Stimulated activated CD4-positive, alpha-beta T cell treated with anti-CD3 and anti-CD28 coated beads, Interleukin-15, amount 100 ng/mL, for 48 hours (primary cell): ENCODE measurements around the gene TRAPPC2L.
"Not testable (repeated sequence)": the region's sequence is repeated elsewhere in the genome, so short reads cannot be mapped to it uniquely, and the experiment has no call there.

ENCODE experiments used
- DNase-seq, 2 donors: peaks; one replicate each; pipeline ENCODE4 v3.0.0-alpha.2; 2020; ENCODE audit warnings: low read depth in 2 of 2

Gene TRAPPC2L

DNA sequence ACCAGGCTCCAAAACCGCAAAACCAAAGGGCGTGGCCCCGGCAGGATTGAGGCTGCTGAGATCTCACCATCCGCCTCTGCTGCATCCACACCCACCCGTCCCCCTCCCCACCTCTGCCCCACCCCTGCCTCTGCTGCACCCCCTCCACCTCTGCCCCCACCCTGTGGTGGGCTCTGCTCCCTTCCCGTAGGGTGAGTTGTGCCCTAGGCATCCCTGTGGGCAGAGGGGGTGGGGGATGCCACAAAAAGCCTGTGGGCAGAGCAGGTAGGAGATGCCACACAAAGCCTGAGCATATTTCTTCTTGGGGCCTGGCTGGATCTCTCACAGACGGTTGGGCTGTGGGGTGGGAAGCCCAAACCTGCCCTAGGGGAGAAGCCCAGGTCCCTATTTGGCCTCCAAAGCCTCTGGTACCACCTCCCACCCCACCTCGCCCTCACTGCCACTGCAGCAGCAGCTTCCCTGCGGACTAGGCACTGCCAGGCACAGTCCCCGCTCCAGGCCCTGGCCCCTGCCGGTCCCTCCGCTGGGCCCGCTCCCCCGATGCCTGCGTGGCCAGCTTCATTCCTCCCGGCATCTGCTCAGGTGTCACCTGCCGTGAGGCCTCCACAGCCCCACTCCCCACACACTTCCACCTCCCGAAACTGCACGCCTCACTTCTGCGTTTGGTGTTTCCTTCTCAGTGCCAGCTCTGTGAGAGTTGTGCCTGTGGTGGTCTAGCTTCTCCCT lies 20.8 kb downstream of the TRAPPC2L start:
- DNase-seq, result no peak

GRCh38 chr16:88878356-88878755 lies 21.4 kb downstream of the TRAPPC2L start:
- no peak for DNase-seq

DNA sequence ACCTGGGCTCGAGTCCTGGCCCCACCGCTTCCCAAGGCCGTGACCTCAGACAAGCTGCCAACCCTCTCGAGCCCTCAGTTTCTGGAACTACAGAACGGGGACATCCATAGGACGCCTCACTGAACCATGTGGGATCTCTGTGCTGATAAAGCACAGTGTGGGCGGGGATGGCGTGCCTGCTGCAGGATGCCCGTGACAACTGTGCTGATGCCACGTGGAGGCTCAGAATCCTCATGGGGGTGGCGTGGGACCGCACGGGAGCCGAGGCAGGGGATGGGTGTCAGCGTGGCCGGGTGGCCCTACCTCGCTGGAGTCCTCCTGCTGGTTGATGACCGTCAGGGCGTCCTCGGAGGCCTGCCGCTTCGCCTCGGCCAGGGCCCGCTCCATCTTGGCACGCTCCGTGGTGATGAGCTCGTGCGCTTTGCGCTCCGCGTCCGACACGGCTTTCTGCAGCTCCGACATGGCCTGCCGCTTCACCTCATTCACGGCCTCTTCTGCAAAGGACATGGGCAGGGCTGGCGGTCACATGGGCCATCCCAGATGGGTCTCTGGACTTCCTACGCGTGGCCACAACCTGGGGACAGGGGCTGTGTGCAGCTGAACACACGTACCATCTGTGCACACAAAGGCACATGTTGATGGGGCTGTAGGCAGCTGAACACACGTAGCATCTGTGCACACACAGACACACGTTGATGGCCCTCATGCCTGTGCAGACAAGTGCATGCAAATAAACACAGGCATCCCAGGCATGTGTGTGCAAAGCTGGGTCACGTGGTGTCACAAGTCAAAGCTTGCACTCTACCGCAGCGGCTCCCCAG lies 22.2 kb downstream of the TRAPPC2L start:
- DNase-seq, result no peak

DNA sequence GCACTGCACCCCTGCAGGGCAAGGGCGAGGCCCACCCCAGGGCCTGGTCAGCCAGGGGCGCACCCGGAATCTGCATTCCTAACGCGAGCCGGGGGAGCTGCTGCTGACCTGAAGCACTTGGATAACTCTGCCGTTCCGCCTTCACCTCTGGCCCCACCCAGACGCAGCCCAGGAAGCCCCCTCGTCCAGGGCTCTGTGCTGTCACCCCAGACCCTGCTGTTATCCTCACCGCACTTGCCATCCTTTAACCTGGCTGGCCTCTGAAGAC lies 22.8 kb downstream of the TRAPPC2L start:
- DNase-seq, result no peak

DNA sequence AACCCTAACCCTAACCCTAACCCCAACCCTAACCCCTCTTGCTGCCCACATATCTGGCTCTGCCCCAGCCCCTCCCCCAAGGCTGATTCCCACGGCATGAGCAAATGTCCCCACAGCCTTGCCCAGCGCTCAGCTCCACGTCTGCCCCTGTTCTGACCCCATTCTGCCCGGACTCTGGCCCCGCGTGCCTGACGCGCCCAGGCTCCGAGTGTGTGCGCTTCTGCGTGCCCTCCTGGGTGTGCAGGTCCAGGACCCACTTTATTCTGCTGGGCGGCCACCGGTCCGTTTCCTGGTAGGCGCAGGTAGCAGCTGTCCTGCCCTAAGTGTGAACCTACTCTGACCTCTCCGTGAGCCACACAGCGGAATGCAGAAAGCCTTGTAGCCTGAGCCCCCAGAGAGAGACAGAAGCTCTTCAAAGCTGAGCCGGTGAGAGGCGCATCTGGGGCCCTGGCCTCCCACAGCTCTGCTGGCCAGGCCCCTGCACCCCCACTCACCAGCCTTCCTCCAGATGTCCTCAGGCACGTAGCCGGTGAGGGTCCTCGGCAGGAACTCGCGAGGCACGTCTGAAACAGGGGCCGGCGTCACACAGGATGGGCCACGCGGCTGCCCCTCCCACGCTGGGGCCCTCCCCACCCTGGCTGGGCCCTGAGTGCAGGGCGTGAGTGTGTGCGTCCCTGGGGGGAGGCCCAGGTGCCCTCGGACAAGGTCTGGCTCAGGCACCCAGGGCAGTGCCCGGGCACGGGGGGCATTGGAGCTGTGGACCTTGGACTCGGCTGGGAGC lies 23.5 kb downstream of the TRAPPC2L start:
- DNase-seq, result no peak

DNA sequence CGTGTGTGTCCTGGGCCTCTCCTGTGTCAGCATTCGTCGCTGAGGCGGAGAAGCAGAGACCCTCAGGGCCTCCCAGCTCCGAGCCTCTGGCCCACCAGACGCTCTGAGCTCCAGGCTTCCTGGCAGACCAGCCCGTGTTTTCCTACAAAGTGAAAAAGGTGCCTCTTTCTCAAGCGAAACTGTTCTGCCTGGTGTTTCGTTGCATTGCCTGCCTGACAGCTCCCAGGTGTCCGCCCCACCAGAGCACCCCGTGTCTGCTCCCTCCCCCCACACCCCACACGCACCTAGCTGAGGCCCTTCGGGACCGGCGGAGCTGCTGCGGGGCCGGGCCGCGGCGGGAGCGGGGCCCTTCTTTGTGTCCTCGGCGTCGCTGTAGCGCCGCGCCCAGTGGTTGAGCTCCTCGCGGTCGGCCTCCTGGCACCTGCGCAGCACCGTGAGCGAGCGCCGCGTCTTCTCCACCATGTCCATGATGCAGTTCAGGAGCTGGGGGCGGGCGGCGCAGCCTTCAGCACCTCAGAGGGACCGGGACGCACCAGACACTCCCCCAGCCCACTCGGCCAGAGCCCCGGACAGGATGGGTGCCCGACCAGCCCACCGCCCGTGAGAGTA lies 24.2 kb downstream of the TRAPPC2L start:
- no peak for DNase-seq

DNA sequence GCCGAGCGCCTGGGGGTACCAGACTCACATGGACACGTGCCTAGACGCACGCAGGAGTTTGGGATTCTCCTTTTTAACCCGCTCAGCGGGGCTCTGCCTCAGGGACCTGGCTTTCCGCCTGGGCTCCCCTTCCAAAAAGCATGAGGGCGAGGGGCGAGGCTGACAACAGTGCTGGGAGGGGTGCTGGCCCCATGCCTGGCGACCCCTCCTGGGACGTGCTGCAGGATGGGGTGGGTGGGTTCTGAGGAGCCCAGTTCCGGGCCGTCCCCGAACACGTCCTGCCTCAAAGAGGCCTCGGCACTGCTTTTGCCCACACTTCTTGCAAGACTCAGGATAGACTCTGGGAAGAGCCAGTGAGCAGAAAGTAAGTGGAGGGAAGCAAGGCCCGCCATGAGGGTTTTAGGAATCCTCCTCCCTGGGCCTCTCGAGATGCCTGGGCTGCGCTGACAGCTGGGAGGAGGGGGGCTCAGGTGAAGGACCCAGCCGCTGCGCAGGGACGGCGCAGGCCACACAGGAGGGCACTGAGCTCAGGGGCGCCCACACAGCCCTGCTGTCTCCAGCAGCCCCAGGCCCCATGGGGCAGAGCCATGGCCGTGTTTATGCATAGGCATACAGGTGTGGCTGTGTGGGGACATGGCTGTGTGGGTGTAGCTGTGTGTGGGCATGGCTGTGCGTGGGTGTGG lies 24.9 kb downstream of the TRAPPC2L start:
- no peak for DNase-seq

DNA sequence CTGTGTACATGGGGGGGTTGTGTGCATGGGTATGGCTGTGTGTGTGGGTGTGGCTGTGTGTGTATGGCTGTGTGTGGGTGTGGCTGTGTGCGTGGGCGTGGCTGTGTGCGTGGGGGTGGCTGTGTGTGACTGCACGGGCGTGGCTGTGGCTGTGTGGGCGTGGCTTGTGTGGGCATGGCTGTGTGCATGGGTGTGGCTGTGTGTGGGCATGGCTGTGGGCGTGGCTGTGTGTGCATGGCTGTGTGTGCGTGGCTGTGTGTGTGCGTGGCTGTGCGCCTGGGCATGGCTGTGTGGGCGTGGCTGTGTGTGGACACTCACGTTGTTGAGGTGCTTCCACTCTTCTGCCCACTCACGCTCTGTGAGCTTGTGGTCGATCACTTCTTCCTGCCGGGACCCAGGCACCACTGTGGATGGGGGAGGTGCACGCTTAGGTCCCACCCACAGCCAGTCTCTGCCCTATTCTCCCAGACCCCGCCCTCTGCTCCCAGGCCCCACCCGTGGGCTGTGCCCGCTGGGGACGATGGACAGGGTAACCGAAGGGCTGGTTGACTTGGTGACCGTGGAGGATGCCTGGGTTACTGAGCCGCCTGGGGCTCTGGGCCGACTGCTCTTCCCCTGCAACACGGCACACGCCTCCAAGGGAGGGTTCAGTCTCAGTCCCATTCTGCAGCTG lies 25.6 kb downstream of the TRAPPC2L start:
- no peak for DNase-seq

DNA sequence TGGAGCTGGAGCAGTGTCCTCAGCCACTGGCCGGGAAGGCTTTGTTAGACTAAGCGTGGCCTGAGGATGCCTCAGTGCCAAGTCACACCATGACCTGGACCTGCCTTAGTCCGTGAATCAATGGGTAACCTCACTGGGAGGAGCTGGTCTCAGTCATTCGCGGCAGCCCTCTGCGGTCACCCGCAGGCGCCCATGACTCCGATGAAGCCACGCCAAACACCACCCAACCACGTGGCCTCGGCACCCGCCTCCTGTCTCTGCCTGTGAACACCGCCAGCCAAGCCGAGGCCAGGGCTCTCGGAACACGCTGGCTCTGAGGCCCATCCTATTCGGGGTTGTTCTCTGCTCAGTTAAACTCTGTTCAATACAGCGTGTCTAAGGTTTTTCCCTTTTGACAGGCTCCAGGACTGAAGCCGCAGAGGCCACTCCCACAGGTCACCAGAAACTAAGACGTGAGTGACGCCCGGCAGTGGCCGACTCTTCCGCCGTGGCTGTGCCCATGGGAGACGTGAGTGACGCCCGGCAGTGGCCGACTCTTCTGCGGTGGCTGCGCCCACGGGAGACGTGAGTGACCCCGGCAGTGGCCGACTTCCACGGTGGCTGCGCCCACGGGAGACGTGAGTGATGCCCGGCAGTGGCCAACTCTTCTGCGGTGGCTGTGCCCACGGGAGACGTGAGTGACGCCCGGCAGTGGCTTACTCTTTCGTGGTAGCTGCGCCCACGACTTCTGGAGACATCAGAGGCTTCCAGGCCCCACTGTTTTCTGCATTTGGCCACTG lies 26.4 kb downstream of the TRAPPC2L start:
- no peak for DNase-seq

GRCh38 chr16:88883946-88884345 lies 27.0 kb downstream of the TRAPPC2L start:
- no peak for DNase-seq

GRCh38 chr16:88884569-88885271 lies 27.8 kb downstream of the TRAPPC2L start:
- no peak for DNase-seq

DNA sequence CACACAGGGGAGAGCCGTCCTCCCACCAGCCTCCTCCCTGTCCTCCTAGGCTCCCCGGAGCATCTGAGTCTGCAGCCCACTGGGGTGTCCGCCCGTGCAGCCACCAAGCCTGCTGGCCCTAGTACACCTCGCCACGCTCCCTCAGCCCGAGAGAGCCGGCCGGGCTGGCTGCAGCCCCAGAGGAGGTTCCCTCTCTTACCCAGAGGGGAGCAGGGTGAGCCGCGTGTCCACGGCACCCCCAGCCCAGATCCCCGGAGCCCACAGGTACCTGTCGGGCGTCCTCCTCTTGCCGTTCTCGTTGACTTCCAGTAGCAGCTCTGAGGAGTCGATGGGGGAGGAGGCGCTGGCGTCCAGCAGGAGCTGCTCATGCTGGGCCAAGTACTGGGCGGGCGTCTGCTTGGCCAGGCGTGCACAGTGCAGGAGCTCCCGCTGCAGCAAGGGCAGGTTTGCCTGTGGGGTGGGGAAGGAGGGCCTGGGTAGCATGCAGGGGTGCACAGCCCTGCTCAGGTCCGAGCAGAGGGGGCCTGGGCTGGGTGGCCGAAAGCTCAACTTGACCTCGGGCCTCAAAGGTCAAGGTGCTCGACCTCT lies 28.9 kb downstream of the TRAPPC2L start:
- no peak for DNase-seq

- DNase-seq, result no peak
These were observed 29.5 kb downstream of the TRAPPC2L start for GRCh38 chr16:88886420-88886844.

DNA sequence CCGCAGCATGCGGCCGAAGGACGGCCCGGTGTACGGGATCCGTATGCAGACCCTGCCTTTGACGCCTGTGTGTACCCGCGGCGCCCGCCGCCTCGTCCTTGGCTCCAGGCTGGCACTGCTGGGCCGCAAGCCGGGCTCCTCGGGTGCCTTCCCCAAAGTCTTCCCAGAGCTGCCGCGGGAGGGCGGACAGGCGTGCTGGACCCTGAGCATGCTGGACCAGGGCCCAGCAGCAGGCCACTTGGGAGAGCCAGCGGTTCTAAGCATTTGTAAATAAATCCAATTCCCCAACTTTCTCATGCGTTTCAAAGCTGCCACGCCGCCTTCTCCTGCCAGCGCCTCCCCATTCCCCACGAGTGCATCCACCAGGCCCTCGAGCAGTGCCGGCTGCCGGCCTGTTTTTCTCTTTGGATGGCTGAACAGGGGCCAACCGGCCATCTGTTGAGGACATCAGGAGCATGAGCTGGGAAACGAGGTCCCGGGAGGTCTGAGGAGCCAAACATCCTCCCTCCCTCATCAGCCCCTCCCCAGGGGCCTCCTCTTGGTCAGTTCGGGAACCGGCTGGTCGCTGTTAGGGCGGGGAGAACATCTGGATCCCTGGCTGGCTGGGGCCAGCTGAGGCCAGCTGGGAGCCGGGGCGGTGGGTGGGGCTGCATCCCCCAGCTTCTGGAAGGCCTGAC lies 30.1 kb downstream of the TRAPPC2L start:
- no peak for DNase-seq

DNA sequence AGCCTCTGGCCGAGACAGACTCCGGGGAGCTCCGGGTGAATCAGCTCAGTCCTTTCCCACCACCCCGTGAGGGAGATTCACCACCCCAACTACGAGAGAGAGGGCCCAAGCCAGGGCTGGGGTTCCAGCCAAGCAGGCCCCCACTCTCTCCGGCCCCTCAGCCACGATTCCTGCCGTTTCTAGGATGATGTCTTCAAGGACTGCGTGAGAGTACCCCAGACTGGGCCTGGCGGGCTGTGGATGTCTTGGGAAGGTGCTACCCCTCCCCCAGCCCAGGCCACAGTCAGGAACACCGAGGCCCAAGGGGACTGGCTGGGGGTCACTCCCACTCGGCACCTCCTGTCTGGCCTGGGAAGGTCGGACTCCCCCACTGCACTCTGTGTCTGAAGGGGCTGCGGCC lies 31.1 kb downstream of the TRAPPC2L start:
- DNase-seq, result no peak

DNA sequence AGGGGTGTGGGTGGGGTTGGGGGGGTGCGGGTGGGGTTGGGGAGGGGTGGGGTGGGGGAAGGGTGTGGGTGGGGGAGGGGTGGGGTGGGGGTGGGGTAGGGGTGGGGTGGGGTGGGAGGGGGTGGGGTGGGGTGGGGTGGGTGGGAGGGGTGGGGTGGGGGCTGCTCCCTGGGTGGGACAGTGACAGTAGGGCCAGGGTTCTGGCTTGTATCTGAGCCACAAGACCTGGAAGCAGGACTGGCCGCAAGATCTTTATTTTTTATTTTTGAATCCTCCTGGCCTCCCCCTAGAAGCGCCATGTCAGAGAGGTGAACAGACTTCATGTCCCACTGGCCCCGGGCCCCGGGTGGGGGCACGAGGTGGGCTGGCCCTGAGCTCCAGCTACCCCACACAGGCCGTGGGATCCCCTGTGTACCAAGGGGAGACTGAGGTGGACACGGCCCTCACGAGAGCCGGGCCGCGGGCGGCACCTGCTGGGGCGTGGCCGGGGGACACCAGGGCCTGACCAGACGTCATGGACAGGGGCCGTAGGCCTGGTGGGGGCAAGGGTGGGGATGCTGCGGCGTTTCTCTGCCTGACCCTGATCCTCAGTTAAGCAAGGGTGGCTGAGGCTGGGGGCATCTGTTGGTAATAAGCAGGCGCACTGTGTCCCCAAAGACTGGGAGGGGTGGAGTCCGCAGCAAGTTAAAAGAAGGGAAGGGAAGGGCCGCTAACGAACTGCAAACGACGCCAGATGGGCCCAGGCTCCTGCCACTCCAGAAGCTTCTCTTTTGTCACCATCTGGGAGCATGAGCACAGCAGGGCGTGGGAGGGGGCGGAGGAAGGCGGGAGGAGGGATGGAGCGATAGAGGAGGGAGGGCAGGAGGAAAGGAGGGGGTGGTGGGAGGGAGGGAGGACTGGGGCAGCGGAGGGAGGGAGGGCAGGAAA lies 31.8 kb downstream of the TRAPPC2L start:
- no peak for DNase-seq

GRCh38 chr16:88889702-88890352 lies 32.9 kb downstream of the TRAPPC2L start:
- not testable (repeated sequence) for DNase-seq
